ENCODE data around the gene ATP23. TPM values are rescaled to one million over a fixed set of nuclear protein-coding genes. Genes with fewer than 3 reads are reported as not detected.
A peak's percentile ranks its signal among the peaks of the same experiment; 100 is the strongest.

Gene ATP23
- total RNA-seq, 2 experiments from 2014 or later = 14.9 to 16.3 TPM

DNA sequence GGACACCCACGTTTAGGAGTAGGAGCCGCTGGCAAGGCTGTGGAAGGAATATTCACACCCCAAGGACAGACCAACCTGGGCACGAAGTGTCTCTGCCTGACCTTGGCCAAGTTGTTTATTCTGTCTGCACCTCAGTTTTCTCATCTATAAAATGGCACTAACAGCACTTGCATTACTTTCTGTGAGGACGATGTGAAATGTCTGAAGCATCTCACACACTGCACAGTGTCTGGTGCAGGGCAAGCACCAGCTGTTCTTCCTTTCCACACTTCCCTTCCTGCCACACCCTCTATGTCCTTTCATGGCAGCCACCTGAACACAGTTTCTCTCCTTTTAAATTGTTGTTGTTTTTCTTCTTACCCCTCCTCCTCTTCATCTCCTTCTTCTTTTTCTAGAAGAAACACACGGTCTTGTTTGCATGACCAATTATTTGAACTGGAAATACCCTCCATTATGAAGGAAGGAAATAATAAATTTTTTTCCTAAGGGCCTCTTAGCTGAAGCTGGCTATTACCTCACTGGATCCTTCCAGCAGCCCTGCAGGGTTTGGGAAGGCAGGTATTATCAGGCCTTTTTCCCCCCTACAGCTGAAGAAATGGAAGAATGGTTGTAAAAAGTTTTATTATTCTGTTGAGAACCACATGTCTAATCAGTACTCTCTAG is 42.9 kb upstream of the ATP23 start:
- DNase-seq = no peak
- Mint-ChIP-seq H3K27ac (peak overlapping the region; percentile 94), H3K4me3 (peak overlapping the region; percentile 66), H3K27me3 (no peaks in the 10 kb centered on the region), H3K9me3 (no peaks in the 10 kb centered on the region), H3K36me3 (no peaks in the 10 kb centered on the region), H3K4me1 (ENCODE audit: low read depth) (peaks cover 61% of the 10 kb centered on the region)
- CTCF ChIA-PET = interaction anchor here (0.6 to 9.5 kb wide), 11 partner anchors 10 to 142 kb away, joined by 3 to 91 read pairs (median 5); partner anchors contain the start of gene TSFM
- POLR2A ChIA-PET = interaction anchor here (0.7 to 2.2 kb wide), 8 partner anchors 10 to 117 kb away, joined by 3 to 22 read pairs (median 3); partner anchors contain the start of gene CTDSP2
- intact Hi-C loops (cut with micrococcal nuclease) = loop anchor here (2.0 kb wide), 4 partner anchors 34 to 134 kb away; partner anchors contain the start of gene TSFM

DNA sequence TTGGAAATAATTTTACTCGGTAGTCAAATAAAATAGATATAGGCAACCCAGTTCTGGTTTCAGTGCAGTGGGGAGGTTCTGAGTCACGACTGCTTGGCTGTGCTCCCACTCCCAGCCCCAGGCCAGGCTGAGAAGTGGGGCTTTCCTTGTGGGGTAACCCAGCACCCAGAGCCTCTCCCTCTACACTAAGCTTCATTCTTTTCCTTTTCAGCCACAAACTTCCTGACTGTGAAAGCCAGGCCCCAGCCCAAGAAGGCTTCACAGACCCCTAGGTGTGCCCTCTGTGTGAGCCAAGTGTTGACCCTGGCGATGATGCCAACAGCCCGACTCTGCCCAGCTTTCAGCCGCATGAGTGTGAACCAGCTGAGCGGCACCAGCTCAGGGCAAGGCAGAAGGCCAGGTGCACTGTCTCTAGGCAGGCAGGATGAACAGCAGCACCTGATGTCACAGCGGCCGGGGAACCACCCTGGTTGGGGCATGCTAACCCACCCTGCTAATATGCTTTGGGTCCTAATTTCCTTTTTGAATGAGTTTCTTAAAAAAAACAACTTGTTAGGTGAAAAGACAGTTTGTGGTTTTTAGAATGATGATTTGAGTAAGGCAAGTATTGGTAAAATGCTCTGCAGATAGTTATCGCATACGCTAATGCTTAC is 42.2 kb upstream of the ATP23 start:
- H3K27ac Mint-ChIP-seq = peak overlapping the region; percentile 94
- ChIA-PET CTCF (interaction anchor here (0.6 to 9.5 kb wide), 12 partner anchors 9 to 142 kb away, joined by 3 to 91 read pairs (median 5); partner anchors contain the start of gene TSFM), POLR2A (interaction anchor here (0.7 to 2.2 kb wide), 8 partner anchors 11 to 118 kb away, joined by 3 to 22 read pairs (median 3); partner anchors contain the start of gene CTDSP2)
- intact Hi-C loops (cut with micrococcal nuclease) = loop anchor here (1.0 to 2.0 kb wide), 9 partner anchors 34 to 206 kb away; partner anchors contain the start of genes ATP23, CTDSP2 and TSFM
- no peaks in the 10 kb centered on the region for H3K27me3 Mint-ChIP-seq
- H3K9me3 Mint-ChIP-seq = no peaks in the 10 kb centered on the region
- no peaks in the 10 kb centered on the region for H3K36me3 Mint-ChIP-seq
- peak overlapping the region; percentile 66 for H3K4me3 Mint-ChIP-seq
- peaks cover 54% of the 10 kb centered on the region for H3K4me1 Mint-ChIP-seq (ENCODE audit: low read depth)
- DNase-seq = peak; percentile 91

DNA sequence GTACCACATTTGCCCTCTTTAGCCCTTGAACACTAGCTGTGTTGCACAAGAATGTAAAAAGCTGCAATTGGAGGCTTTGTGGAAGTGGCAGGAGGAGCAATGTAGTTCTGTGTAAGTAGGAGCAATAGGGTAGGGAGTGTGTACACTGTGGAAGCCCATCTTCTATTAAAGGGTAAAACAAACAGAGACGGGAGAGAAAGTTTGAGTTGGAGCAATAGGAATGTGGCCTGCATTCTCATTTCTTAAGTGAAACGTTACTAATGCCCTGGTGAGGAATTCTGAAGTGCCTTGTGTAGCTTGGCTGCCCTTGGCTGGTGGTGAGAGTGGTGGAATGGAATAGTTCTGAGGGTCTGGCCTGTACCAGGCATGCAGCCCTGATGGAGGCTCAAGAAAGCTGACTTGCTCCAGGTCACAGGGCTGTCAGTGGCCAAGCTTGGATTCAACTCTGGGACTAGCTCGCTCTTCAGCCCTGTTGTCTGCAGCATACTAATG is 38.8 kb upstream of the ATP23 start:
- intact Hi-C loops (cut with micrococcal nuclease) = no loop called here
- Mint-ChIP-seq H3K27me3 (peaks cover 13% of the 10 kb centered on the region), H3K4me3 (no peak overlapping the region), H3K36me3 (no peaks in the 10 kb centered on the region), H3K27ac (no peak overlapping the region), H3K4me1 (ENCODE audit: low read depth) (peaks cover 29% of the 10 kb centered on the region), H3K9me3 (no peaks in the 10 kb centered on the region)
- ChIA-PET CTCF (interaction anchor here (1.0 to 9.5 kb wide), 12 partner anchors 25 to 319 kb away, joined by 3 to 153 read pairs (median 6); partner anchors contain the start of gene TSFM), POLR2A (interaction anchor here (0.8 kb wide), 1 partner anchor 64 kb away, joined by 3 read pairs; no protein-coding TSS in a partner anchor)
- no peak for DNase-seq

DNA sequence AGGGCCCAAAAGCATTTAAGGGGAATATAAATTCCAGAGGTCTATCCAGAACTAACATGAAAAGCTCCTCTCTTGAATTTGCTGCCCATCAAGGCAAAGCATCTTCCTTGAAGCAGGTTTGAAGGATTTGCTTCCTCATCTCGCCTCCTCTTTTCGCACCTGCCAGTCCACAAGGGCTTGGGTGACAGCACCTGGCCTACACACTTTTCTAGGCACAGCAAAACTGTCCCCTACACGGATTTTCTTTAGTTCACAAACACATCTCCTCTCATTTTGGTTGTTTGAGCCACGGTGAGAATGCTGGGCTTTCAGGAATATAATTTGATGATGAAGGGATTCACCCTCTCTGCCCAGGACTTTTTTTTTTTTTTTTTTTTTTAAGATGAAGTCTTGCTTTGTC is 36.9 kb upstream of the ATP23 start:
- Mint-ChIP-seq H3K27ac (no peak overlapping the region), H3K4me3 (no peak overlapping the region), H3K36me3 (no peaks in the 10 kb centered on the region), H3K27me3 (peaks cover 13% of the 10 kb centered on the region), H3K9me3 (no peaks in the 10 kb centered on the region), H3K4me1 (ENCODE audit: low read depth) (peaks cover 11% of the 10 kb centered on the region)
- ChIA-PET POLR2A (no interaction called here), CTCF (interaction anchor here (0.7 to 6.5 kb wide), 35 partner anchors 9 to 321 kb away, joined by 3 to 153 read pairs (median 4); partner anchors contain the start of genes ATP23, CTDSP2, EEF1AKMT3 and METTL1)
- intact Hi-C loops (cut with micrococcal nuclease) = no loop called here
- DNase-seq = no peak

DNA sequence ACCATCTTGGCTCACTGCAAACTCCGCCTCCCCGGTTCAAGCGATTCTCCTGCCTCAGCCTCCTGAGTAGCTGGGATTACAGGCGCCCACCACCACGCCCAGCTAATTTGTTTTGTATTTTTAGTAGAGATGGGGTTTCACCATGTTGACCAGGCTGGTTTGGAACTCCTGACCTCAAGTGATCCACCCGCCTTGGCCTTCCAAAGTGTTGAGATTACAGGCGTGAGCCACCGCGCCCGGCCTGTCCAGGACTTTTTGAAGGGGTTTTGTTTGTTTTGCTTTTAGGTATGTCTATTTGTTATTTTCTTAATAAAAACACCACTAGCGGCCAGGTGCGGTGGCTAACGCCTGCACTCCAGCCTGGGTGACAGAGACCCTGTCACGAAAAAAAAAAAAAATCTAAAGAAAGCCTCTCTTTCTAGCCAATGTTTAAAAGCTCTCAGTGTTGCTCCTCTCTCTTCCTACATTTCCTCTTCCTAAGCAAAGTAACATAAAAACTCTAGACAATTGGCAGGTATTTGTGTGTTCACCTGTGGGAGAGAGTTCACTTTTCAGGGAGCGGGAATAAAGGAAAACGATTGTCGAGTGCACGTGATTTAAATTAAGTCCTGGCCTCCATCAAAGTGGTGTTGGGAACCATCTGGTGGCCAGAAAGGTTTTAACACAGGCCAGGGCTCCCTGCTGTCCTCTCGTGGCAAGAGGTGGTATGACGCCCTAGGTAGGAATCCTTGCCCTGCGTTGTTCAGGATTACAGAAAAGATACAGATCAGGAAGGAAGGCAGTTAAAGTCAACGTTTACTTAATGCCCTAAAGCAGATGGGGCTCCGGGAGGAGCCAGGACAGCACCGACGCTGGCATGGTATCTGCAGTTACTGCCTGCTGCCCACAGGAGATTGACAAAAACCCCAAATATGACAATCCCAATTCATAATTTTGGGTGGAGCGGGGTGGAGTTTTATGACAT is 36.2 kb upstream of the ATP23 start:
- DNase-seq = peak; percentile 91
- Mint-ChIP-seq H3K9me3 (no peaks in the 10 kb centered on the region), H3K4me3 (peak overlapping the region; percentile 52), H3K27ac (peak overlapping the region; percentile 10), H3K4me1 (ENCODE audit: low read depth) (peaks cover 7% of the 10 kb centered on the region), H3K27me3 (peaks cover 14% of the 10 kb centered on the region), H3K36me3 (no peaks in the 10 kb centered on the region)
- intact Hi-C loops (cut with micrococcal nuclease) = loop anchor here (1.0 to 5.0 kb wide), 5 partner anchors 74 to 323 kb away; partner anchors contain the start of gene TSFM
- CTCF ChIA-PET = interaction anchor here (0.6 to 6.5 kb wide), 44 partner anchors 10 to 236 kb away, joined by 3 to 153 read pairs (median 4); partner anchors contain the start of genes ATP23, AVIL, CTDSP2 and EEF1AKMT3
- POLR2A ChIA-PET = interaction anchor here (0.6 kb wide), 1 partner anchor 72 kb away, joined by 4 read pairs; no protein-coding TSS in a partner anchor

DNA sequence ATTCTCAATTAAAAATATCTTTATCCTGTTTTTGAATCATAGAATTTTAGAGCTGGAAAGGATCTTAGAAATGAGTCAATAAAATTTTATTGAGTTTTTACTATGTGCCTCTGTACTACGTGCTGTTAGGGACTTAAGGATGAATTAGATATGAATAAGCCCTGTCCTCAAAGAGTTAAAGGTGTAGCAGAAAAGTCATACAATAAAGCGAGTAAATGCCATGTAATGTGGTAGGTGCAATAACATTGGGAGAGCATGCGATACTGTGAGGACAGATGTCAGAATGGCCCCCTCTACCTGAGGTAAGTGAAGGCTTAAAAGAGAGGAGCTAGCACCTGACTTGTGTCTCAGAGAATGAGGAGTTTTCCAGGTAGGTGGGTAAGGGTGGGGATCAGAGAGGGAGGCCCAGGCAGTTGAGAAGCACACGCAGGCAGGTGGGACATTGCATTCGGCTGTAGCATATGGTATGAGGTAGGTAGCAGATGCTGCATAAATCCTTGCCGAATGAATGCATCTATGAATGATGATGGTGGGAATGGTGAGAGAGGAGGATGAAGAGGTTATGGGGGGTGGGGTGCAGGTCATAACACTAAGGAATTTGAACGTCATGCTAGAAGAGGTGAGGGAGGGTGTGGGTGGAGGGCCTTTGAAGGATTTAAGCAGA is 35.4 kb upstream of the ATP23 start:
- peaks cover 5% of the 10 kb centered on the region for H3K4me1 Mint-ChIP-seq (ENCODE audit: low read depth)
- peaks cover 14% of the 10 kb centered on the region for H3K27me3 Mint-ChIP-seq
- DNase-seq = no peak
- intact Hi-C loops (cut with micrococcal nuclease) = loop anchor here (1.0 to 5.0 kb wide), 5 partner anchors 75 to 324 kb away; partner anchors contain the start of gene TSFM
- H3K27ac Mint-ChIP-seq = no peak overlapping the region
- no peaks in the 10 kb centered on the region for H3K9me3 Mint-ChIP-seq
- ChIA-PET POLR2A (no interaction called here), CTCF (interaction anchor here (0.6 to 6.5 kb wide), 25 partner anchors 11 to 164 kb away, joined by 3 to 153 read pairs (median 5); partner anchors contain the start of genes ATP23, AVIL, CTDSP2 and TSFM)
- no peak overlapping the region for H3K4me3 Mint-ChIP-seq
- H3K36me3 Mint-ChIP-seq = no peaks in the 10 kb centered on the region

DNA sequence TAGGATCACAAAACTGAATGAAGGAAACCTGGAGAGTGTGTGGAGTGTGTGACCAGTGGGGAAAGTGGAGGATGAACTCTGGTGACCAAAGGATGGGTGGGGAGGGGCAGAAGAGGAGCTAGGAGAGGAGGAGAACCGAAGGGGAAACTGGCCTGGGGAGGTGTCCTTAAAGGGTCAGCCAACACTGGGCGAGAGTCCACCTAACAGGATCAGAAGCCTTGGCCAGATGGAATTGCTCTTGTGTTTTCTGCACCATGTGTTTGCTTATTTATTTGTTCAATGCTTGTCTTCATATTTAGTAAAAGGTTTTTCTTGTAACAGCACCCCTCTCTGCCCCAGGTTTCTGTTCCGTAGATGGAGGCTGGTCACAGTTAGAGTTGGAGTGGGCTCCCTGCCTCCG is 34.5 kb upstream of the ATP23 start:
- no peak for DNase-seq
- intact Hi-C loops (cut with micrococcal nuclease) = loop anchor here (5.0 kb wide), 1 partner anchor 325 kb away; no protein-coding TSS in a partner anchor
- no peak overlapping the region for H3K4me3 Mint-ChIP-seq
- POLR2A ChIA-PET = no interaction called here
- no peaks in the 10 kb centered on the region for H3K36me3 Mint-ChIP-seq
- peaks cover 14% of the 10 kb centered on the region for H3K27me3 Mint-ChIP-seq
- CTCF ChIA-PET = interaction anchor here (0.5 to 4.5 kb wide), 8 partner anchors 12 to 335 kb away, joined by 3 to 47 read pairs (median 4); partner anchors contain the start of gene TSFM
- no peak overlapping the region for H3K27ac Mint-ChIP-seq
- H3K9me3 Mint-ChIP-seq = no peaks in the 10 kb centered on the region
- peaks cover 5% of the 10 kb centered on the region for H3K4me1 Mint-ChIP-seq (ENCODE audit: low read depth)

DNA sequence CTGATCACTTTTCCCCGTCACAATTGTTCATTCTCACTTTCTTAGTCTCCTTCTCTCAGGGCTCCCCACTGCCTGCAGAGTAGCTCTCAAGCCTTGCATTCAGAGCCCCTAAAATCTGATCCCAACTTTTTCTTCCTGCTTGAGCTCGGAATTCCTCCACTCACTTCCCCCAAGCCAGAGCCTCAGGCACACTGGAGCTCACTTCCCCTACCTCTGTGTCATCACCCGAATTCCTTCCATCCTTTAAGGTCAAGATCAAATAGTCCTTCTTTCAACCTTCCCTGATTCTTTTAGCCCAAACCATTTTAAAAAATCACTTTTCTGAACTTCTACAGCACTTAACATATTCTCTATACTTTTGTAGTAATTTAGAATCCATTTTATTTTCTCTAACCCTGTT is 34.1 kb upstream of the ATP23 start:
- no peak overlapping the region for H3K27ac Mint-ChIP-seq
- ChIA-PET CTCF (interaction anchor here (0.5 to 4.5 kb wide), 8 partner anchors 12 to 335 kb away, joined by 3 to 47 read pairs (median 4); partner anchors contain the start of gene TSFM), POLR2A (no interaction called here)
- no peaks in the 10 kb centered on the region for H3K9me3 Mint-ChIP-seq
- intact Hi-C loops (cut with micrococcal nuclease) = loop anchor here (5.0 kb wide), 1 partner anchor 325 kb away; no protein-coding TSS in a partner anchor
- peaks cover 5% of the 10 kb centered on the region for H3K4me1 Mint-ChIP-seq (ENCODE audit: low read depth)
- DNase-seq = no peak
- no peak overlapping the region for H3K4me3 Mint-ChIP-seq
- no peaks in the 10 kb centered on the region for H3K36me3 Mint-ChIP-seq
- peaks cover 14% of the 10 kb centered on the region for H3K27me3 Mint-ChIP-seq

DNA sequence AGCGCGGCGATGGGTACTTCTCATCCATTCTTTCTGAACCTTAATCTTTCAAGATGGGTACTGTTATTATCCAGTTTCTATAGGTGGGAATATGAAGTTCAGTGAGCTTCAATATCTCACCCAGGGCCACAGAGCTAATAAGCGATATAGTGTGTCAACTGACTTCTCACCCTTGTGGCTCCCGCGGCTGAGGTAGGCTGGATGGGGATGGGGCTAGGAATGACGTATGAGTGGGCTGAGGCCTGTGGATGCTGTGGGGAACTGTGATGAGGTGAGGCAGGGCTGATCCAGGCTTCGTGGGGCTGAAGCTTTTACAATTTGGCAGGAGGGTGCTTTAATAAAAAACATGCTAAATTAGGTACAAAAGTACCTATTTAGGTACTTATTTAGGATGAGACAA is 32.9 kb upstream of the ATP23 start:
- CTCF ChIA-PET = interaction anchor here (1.3 kb wide), 1 partner anchor 77 kb away, joined by 5 read pairs; no protein-coding TSS in a partner anchor
- H3K4me1 Mint-ChIP-seq (ENCODE audit: low read depth) = peaks cover 5% of the 10 kb centered on the region
- POLR2A ChIA-PET = no interaction called here
- no peak for DNase-seq
- no peaks in the 10 kb centered on the region for H3K36me3 Mint-ChIP-seq
- H3K4me3 Mint-ChIP-seq = no peak overlapping the region
- H3K9me3 Mint-ChIP-seq = no peaks in the 10 kb centered on the region
- intact Hi-C loops (cut with micrococcal nuclease) = loop anchor here (5.0 kb wide), 1 partner anchor 326 kb away; no protein-coding TSS in a partner anchor
- no peak overlapping the region for H3K27ac Mint-ChIP-seq
- peaks cover 14% of the 10 kb centered on the region for H3K27me3 Mint-ChIP-seq

DNA sequence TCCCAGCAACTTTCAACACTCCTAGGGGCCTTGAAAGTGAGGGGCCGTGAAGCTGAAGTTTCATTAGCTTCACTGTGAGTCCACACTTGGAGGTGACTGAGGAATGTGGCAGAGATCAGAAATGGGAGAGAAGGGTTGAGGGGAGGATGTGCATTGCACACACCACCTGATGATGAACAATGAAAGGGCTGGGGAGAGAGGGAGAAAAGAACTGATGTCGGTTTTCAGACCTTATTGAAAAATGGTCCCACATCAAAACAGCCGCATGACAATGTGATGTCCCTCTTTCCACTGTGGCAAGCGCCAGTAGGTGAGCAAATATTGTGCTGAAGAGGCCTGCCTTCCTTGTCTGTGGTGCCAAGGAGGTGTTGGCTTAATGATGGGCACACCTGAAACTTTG is 32.3 kb upstream of the ATP23 start:
- Mint-ChIP-seq H3K27me3 (peaks cover 14% of the 10 kb centered on the region), H3K4me1 (ENCODE audit: low read depth) (peaks cover 5% of the 10 kb centered on the region)
- intact Hi-C loops (cut with micrococcal nuclease) = loop anchor here (5.0 kb wide), 1 partner anchor 327 kb away; no protein-coding TSS in a partner anchor

More for the DNA sequence above, 32.3 kb upstream of the ATP23 start:
- Mint-ChIP-seq H3K27ac (no peak overlapping the region), H3K4me3 (no peak overlapping the region), H3K9me3 (no peaks in the 10 kb centered on the region), H3K36me3 (no peaks in the 10 kb centered on the region)
- POLR2A ChIA-PET = no interaction called here
- DNase-seq = no peak
- CTCF ChIA-PET = interaction anchor here (1.1 to 1.8 kb wide), 3 partner anchors 12 to 126 kb away, joined by 3 to 5 read pairs (median 4); partner anchors contain the start of gene TSFM

Measured in activated CD4-positive, alpha-beta memory T cell treated with anti-CD3 and anti-CD28 coated beads for 36 hours (primary cell).